HepG2 (cell line): ENCODE data around the gene C9orf40. TPM values are rescaled to one million over a fixed set of nuclear protein-coding genes. Genes with fewer than 3 reads are reported as not detected.
A peak's percentile ranks its signal among the peaks of the same experiment; 100 is the strongest.

Experiments used
- CBX1 ChIP-seq: IDR thresholded peaks from one replicate; pipeline ENCODE4 v1.6.1; 2016; ENCODE audit warnings: antibody characterized with exemption, low read depth
- CCAR2 ChIP-seq: fragments of 200-400 bp; formaldehyde crosslinking; optimal IDR thresholded peaks from 2 replicates; pipeline ENCODE3; 2018; ENCODE audit warnings: low read depth, mild to moderate bottlenecking, low read length, moderate library complexity
- CENPT ChIP-seq: sonication (generic); formaldehyde crosslinking; IDR thresholded peaks from 2 replicates; pipeline ENCODE4 v1.8.0; 2022; ENCODE audit warnings: low read depth, mild to moderate bottlenecking, moderate library complexity, missing genetic modification reagents
- GLI4 ChIP-seq: sonication (generic); formaldehyde crosslinking; IDR thresholded peaks from 2 replicates; pipeline ENCODE4 v1.5.1; 2020; ENCODE audit warnings: missing genetic modification reagents, mild to moderate bottlenecking, moderate library complexity, borderline replicate concordance
- GMEB1 ChIP-seq: sonication (generic); formaldehyde crosslinking; IDR thresholded peaks from 2 replicates; pipeline ENCODE4 v1.5.1; 2020; ENCODE audit warnings: missing genetic modification reagents, mild to moderate bottlenecking, borderline replicate concordance
- KDM2A ChIP-seq: sonication (generic); formaldehyde crosslinking; IDR thresholded peaks from 2 replicates; pipeline ENCODE4 v1.4.0; 2020; ENCODE audit warnings: low read depth, missing genetic modification reagents, borderline replicate concordance
- KLF9 ChIP-seq: IDR thresholded peaks from 2 replicates; pipeline ENCODE4 v1.6.1; 2016; ENCODE audit warnings: low read depth
- NFKB2 ChIP-seq: sonication (generic); formaldehyde crosslinking; IDR thresholded peaks from 2 replicates; pipeline ENCODE4 v1.4.0; 2020; ENCODE audit warnings: missing genetic modification reagents, borderline replicate concordance
- NR2F2 ChIP-seq: IDR thresholded peaks from 2 replicates; pipeline ENCODE4 v1.6.1; 2012; ENCODE audit warnings: low read depth, inconsistent platforms, borderline replicate concordance
- SRSF9 ChIP-seq: fragments of 200-400 bp; formaldehyde crosslinking; IDR thresholded peaks from 2 replicates; pipeline ENCODE4 v1.6.1; 2018; ENCODE audit warnings: borderline replicate concordance, mild to moderate bottlenecking, low read depth, low read length; ENCODE audit not compliant: insufficient read depth, poor library complexity, severe bottlenecking
- TAF1 ChIP-seq: sonication (generic); formaldehyde crosslinking; IDR thresholded peaks from 2 replicates; pipeline ENCODE4 v1.4.0; 2020; ENCODE audit warnings: missing genetic modification reagents
- TOE1 ChIP-seq: sonication (generic); formaldehyde crosslinking; IDR thresholded peaks from 2 replicates; pipeline ENCODE4 v1.4.0; 2020; ENCODE audit warnings: mild to moderate bottlenecking, missing genetic modification reagents
- ZNF143 ChIP-seq: sonication (generic); formaldehyde crosslinking; IDR thresholded peaks from 2 replicates; pipeline ENCODE4 v1.4.0; 2020; ENCODE audit warnings: missing genetic modification reagents
- ZNF225 ChIP-seq: sonication (generic); formaldehyde crosslinking; IDR thresholded peaks from 2 replicates; pipeline ENCODE4 v1.4.0; 2020; ENCODE audit warnings: mild to moderate bottlenecking, missing genetic modification reagents
- ZNF335 ChIP-seq: sonication (generic); formaldehyde crosslinking; IDR thresholded peaks from 2 replicates; pipeline ENCODE4 v1.4.0; 2020; ENCODE audit warnings: missing genetic modification reagents
- ZNF629 ChIP-seq: sonication (generic); formaldehyde crosslinking; conservative IDR thresholded peaks from 2 replicates; pipeline ENCODE4 v1.5.0; 2020; ENCODE audit warnings: missing genetic modification reagents
- ZNF720 ChIP-seq: sonication (generic); formaldehyde crosslinking; IDR thresholded peaks from 2 replicates; pipeline ENCODE4 v1.4.0; 2020; ENCODE audit warnings: missing genetic modification reagents
- polyA plus RNA-seq, 8 experiments: library from polyadenylated mRNA; depleted of rRNA in 3 of 8; stranded (reverse) in 7 of 8; unstranded in 1 of 8; fragments of >200 nt; fragmentation: Illumina TruSeq in 4 of 8; extraction: Trizol in 4 of 8; gene quantifications; 2 replicates each; pipeline versions ENCODE4 v1.2.1 to v1.2.3, GENCODE V29; 2011 to 2016; ENCODE audit warnings: low read depth in 4 of 8, missing spikeins in 1 of 8, mixed read lengths in 1 of 8; ENCODE audit not compliant: insufficient read depth in 1 of 8
- total RNA-seq, 5 experiments: library from RNA; depleted of rRNA; stranded (reverse); fragments of >200 nt; fragmentation: Illumina TruSeq; extraction: Trizol; gene quantifications; 2 replicates each; pipeline ENCODE4 v1.2.3, GENCODE V29; 2016; ENCODE audit warnings: low read depth in 1 of 5
- TF ChIP-seq, protein P1 (sequence below): sonication (generic); formaldehyde crosslinking; IDR thresholded peaks from 2 replicates; pipeline ENCODE4 v1.8.1; 2022; ENCODE audit warnings: mild to moderate bottlenecking, missing genetic modification reagents
- TF ChIP-seq, protein P2 (sequence below): sonication (generic); formaldehyde crosslinking; IDR thresholded peaks from 2 replicates; pipeline ENCODE4 v1.5.1; 2020; ENCODE audit warnings: missing genetic modification reagents, mild to moderate bottlenecking, borderline replicate concordance
- TF ChIP-seq, protein P3 (sequence below): sonication (generic); formaldehyde crosslinking; IDR thresholded peaks from 2 replicates; pipeline ENCODE4 v1.5.1; 2020; ENCODE audit warnings: mild to moderate bottlenecking, missing genetic modification reagents, moderate library complexity

C9orf40 gene
- total and polyA plus RNA-seq, 2 of the 13 experiments (the other 11 are each of a cell fraction or from before 2014, with no cell fraction given): 3.0 to 13.5 TPM

DNA sequence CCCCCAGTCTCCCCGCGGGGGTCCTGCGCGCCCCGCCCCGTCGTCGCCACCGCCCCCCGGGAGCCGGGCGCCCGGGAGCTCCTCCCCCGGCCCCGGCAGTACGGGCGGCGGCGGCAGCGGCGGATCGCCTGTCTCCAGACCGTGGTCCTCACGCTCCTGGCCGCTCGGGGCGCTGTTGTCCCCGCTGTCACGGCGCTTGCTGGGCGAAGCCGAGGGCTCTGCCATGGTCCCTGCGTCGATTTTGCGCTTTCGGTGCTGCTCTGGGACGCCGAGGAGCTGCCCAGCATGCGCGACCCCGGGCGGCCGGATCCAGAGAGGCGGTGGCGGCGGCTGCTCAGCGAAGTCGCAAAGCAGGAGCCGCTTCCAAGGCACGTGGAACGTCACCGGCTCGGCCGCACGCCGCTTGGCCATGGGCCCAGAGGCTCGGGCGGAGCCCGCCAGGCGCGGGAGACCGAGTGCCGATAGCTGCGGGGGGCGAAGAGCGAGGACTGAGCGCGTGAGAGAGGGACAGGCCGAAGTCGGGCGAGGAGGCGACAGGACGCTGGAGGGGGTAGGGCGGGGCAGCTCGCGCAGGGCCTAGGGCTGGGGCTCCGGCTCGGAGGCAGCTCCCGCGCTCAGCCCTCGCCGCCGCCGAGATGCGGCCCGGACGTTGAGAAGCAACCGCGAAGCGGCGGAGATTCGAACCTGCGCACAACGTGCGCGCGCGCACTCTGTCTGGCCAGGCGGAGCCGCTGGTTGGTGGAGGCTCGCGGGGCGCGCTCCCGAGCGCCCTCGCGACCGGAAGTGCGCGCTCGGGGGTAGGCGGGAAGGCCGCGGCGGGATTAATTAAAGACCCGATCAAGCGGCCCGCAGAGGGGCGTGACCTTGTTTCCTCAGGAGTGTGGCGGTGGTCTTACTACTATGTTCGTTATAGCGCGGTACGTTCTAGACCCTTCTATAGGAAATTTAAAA, at the start of gene C9orf40 (continued):
- TF ChIP-seq, protein P1, sequence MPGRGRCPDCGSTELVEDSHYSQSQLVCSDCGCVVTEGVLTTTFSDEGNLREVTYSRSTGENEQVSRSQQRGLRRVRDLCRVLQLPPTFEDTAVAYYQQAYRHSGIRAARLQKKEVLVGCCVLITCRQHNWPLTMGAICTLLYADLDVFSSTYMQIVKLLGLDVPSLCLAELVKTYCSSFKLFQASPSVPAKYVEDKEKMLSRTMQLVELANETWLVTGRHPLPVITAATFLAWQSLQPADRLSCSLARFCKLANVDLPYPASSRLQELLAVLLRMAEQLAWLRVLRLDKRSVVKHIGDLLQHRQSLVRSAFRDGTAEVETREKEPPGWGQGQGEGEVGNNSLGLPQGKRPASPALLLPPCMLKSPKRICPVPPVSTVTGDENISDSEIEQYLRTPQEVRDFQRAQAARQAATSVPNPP (CRISPR knock-in tag): peak; percentile 94
- TF ChIP-seq TAF1: peak; percentile 63
- peak; percentile 87 for TF ChIP-seq GMEB1
- TF ChIP-seq ZNF225 (CRISPR knock-in tag): peak; percentile 54
- peak; percentile 94; the same call in 1 of the 2 replicates for TF ChIP-seq GLI4 (CRISPR knock-in tag)
- peak; percentile 30 for TF ChIP-seq CBX1
- peak; percentile 84; the same call in 1 of the 2 replicates for TF ChIP-seq KDM2A
- TF ChIP-seq ZNF143: peak; percentile 69
- TF ChIP-seq SRSF9: no peak
- no peak for TF ChIP-seq ZNF335 (CRISPR knock-in tag)
- no peak for TF ChIP-seq CENPT (CRISPR knock-in tag)
- TF ChIP-seq CCAR2: no peak
- TF ChIP-seq KLF9 (CRISPR knock-in tag): peak; percentile 76; the same call in 1 of the 2 replicates
- TF ChIP-seq NFKB2 (CRISPR knock-in tag): peak; percentile 64; the same call in 1 of the 2 replicates
- TF ChIP-seq ZNF720 (CRISPR knock-in tag): no peak
- peak; percentile 21; the same call in 1 of the 2 replicates for TF ChIP-seq TOE1 (CRISPR knock-in tag)
- TF ChIP-seq NR2F2: no peak
- TF ChIP-seq, protein P2, sequence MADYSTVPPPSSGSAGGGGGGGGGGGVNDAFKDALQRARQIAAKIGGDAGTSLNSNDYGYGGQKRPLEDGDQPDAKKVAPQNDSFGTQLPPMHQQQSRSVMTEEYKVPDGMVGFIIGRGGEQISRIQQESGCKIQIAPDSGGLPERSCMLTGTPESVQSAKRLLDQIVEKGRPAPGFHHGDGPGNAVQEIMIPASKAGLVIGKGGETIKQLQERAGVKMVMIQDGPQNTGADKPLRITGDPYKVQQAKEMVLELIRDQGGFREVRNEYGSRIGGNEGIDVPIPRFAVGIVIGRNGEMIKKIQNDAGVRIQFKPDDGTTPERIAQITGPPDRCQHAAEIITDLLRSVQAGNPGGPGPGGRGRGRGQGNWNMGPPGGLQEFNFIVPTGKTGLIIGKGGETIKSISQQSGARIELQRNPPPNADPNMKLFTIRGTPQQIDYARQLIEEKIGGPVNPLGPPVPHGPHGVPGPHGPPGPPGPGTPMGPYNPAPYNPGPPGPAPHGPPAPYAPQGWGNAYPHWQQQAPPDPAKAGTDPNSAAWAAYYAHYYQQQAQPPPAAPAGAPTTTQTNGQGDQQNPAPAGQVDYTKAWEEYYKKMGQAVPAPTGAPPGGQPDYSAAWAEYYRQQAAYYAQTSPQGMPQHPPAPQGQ (CRISPR knock-in tag): peak; percentile 80; the same call in 1 of the 2 replicates
- TF ChIP-seq, protein P3, sequence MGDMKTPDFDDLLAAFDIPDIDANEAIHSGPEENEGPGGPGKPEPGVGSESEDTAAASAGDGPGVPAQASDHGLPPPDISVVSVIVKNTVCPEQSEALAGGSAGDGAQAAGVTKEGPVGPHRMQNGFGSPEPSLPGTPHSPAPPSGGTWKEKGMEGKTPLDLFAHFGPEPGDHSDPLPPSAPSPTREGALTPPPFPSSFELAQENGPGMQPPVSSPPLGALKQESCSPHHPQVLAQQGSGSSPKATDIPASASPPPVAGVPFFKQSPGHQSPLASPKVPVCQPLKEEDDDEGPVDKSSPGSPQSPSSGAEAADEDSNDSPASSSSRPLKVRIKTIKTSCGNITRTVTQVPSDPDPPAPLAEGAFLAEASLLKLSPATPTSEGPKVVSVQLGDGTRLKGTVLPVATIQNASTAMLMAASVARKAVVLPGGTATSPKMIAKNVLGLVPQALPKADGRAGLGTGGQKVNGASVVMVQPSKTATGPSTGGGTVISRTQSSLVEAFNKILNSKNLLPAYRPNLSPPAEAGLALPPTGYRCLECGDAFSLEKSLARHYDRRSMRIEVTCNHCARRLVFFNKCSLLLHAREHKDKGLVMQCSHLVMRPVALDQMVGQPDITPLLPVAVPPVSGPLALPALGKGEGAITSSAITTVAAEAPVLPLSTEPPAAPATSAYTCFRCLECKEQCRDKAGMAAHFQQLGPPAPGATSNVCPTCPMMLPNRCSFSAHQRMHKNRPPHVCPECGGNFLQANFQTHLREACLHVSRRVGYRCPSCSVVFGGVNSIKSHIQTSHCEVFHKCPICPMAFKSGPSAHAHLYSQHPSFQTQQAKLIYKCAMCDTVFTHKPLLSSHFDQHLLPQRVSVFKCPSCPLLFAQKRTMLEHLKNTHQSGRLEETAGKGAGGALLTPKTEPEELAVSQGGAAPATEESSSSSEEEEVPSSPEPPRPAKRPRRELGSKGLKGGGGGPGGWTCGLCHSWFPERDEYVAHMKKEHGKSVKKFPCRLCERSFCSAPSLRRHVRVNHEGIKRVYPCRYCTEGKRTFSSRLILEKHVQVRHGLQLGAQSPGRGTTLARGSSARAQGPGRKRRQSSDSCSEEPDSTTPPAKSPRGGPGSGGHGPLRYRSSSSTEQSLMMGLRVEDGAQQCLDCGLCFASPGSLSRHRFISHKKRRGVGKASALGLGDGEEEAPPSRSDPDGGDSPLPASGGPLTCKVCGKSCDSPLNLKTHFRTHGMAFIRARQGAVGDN (CRISPR knock-in tag): peak; percentile 97
- peak; percentile 20; the same call in 1 of the 2 replicates for TF ChIP-seq ZNF629
